ENCODE measurements around the gene HK3. TPM values are rescaled to one million over a fixed set of nuclear protein-coding genes. Genes with fewer than 3 reads are reported as not detected.
A peak's percentile ranks its signal among the peaks of the same experiment; 100 is the strongest.

The HK3 gene
- polyA plus RNA-seq, 2 of the 4 experiments (the other 2 are of a cell fraction) = 0.04 to 0.12 TPM

DNA sequence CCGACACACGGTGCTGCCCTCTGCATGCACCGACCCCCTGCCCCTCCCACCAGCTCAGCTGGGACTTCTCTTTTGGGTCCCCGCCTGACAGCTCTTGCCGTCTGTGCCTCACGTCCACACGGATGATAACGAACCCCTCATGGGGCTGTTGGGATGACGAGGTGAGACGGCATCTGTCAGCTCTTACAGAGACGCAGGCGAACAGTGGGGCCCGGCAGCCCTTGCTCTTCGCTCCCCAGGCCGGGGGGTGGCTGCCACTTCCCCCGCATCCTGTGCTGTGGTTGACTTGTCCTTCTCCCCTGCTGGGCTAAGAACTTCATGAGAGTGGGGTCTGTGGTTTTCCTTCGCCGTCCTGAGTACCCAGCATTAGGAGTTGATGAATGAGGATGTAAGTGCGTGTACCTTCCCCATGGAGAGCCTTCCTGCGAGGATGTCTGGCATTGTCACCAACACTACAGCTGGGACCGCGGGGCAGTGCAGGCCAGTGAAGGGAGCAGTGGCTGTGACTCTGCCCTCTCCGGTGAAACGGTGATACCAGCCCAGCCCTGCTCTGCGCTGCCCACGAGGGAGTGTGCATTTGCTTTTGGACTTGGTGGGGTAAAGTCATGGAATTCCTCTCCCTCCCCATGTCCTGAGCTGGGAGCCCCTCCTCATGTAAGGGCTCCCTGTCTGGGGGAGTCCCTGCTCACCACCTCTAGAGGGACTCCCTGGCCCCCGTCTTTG lies 23.2 kb downstream of the HK3 start:
- Histone ChIP-seq H3K27ac (no peak overlapping the region), H3K4me2 (no peak overlapping the region), H3K9me3 (no peaks in the 10 kb centered on the region), H3K4me1 (no peaks in the 10 kb centered on the region), H3K4me3 (no peak overlapping the region)
- ATAC-seq (peak in 1 of 2 experiments; percentile 24; a peak in 4 of 6 replicates), FAIRE-seq (no peak), DNase-seq (ENCODE audit: low read depth in 1 of 2, low spot score in 1 of 2) (no peak)
- 51% methylated on average over 23 of the region's 27 CpGs for WGBS (ENCODE audit: missing lambda C conversion rate)
- POLR2A ChIA-PET = no interaction called here
- no peak for TF ChIP-seq HOXB5 (CRISPR knock-in tag; IDR thresholded peaks at IDR 0.05)
- CTCF ChIA-PET = interaction anchor here (1.0 to 3.3 kb wide), 4 partner anchors 48 to 218 kb away, joined by 3 to 19 read pairs (median 4); no protein-coding TSS in a partner anchor

DNA sequence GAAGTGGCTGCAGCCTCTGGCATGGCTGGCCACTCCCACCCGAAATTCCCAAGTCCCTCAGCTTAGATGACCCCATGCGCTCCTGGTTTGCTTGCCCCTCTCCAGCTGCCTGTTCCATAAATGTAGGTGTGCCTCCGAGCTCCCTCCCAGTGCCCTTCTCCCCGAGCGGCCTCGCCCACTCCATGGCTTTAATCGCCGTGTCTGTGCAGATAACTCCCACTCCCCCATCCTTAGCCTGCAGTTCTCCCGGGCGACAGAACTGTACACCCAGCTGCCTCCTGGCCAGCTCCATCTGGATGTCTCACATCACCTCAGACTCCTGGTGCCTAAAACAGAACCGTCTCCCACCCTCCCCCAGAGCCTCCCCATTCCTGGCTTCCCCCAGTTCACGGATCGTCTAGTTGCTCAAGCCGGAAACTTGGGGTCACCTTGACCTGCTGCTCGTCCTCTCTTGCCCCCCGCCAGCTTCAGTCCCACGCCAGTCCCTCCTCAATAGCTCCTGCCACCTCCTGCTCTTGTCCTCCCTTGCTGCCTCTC lies 24.1 kb downstream of the HK3 start:
- ATAC-seq (peak in 1 of 2 experiments; percentile 16; a peak in 2 of 6 replicates), FAIRE-seq (no peak), DNase-seq (ENCODE audit: low read depth in 1 of 2, low spot score in 1 of 2) (no peak)
- H3K27ac ChIP-seq = no peak overlapping the region
- H3K4me1 ChIP-seq = 0 out of 3 replicates have a peak, but pooled peaks cover 3% of the 10 kb centered on the region
- no peak overlapping the region for H3K4me2 ChIP-seq
- H3K9me3 ChIP-seq = no peaks in the 10 kb centered on the region
- H3K4me3 ChIP-seq = no peak overlapping the region
- ChIA-PET POLR2A (no interaction called here), CTCF (interaction anchor here (1.0 to 3.3 kb wide), 3 partner anchors 49 to 214 kb away, joined by 3 to 19 read pairs (median 4); no protein-coding TSS in a partner anchor)
- TF ChIP-seq EP300 (IDR thresholded peaks at IDR 0.05) = no peak
- TF ChIP-seq RARB (CRISPR knock-in tag; IDR thresholded peaks at IDR 0.05) = no peak
- no peak for TF ChIP-seq RCOR1 (IDR thresholded peaks at IDR 0.05; ENCODE audit: low read depth, low read length)
- TF ChIP-seq KDM5A (IDR thresholded peaks at IDR 0.05) = no peak
- TF ChIP-seq POLR2A (IDR thresholded peaks at IDR 0.05; ENCODE audit: low read length) = no peak
- no peak for TF ChIP-seq FOXS1 (CRISPR knock-in tag; IDR thresholded peaks at IDR 0.05)
- no peak for TF ChIP-seq SMC3 (IDR thresholded peaks at IDR 0.05)
- no peak for TF ChIP-seq HDAC2 (IDR thresholded peaks at IDR 0.05)
- WGBS (ENCODE audit: missing lambda C conversion rate) = 52% methylated on average over 17 of the region's 17 CpGs

DNA sequence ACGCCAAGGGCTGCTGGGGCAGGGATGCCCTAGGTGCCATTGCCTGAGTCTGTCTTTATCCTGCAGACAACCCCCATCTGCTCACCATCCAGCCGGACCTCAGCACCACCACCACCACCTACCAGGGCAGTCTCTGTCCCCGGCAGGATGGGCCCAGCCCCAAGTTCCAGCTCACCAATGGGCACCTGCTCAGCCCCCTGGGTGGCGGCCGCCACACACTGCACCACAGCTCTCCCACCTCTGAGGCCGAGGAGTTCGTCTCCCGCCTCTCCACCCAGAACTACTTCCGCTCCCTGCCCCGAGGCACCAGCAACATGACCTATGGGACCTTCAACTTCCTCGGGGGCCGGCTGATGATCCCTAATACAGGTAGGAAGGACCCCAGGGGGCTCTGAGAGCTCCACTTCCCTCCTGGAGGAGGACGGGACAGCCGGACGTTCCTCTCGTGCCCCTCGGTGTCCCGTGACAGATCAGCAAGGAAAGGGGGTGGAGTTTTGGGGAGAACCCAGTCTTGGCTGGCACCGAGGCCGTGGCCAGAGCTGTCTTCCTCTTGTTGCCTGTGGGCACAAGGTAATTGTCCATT lies 24.9 kb downstream of the HK3 start:
- Histone ChIP-seq H3K4me3 (no peak overlapping the region), H3K4me1 (0 out of 3 replicates have a peak, but pooled peaks cover 8% of the 10 kb centered on the region), H3K9me3 (no peaks in the 10 kb centered on the region), H3K27ac (no peak overlapping the region), H3K4me2 (no peak overlapping the region)
- DNase-seq (ENCODE audit: low read depth in 1 of 2, low spot score in 1 of 2) (no peak), FAIRE-seq (no peak), ATAC-seq (no peak)
- ChIA-PET POLR2A (no interaction called here), CTCF (interaction anchor here (1.1 to 3.3 kb wide), 6 partner anchors 8 to 237 kb away, joined by 3 to 19 read pairs (median 4); no protein-coding TSS in a partner anchor)
- no peak for TF ChIP-seq SMC3 (IDR thresholded peaks at IDR 0.05)
- no peak for TF ChIP-seq RFX5 (IDR thresholded peaks at IDR 0.05)
- no peak for TF ChIP-seq JUN (IDR thresholded peaks at IDR 0.05)
- TF ChIP-seq, protein P1, sequence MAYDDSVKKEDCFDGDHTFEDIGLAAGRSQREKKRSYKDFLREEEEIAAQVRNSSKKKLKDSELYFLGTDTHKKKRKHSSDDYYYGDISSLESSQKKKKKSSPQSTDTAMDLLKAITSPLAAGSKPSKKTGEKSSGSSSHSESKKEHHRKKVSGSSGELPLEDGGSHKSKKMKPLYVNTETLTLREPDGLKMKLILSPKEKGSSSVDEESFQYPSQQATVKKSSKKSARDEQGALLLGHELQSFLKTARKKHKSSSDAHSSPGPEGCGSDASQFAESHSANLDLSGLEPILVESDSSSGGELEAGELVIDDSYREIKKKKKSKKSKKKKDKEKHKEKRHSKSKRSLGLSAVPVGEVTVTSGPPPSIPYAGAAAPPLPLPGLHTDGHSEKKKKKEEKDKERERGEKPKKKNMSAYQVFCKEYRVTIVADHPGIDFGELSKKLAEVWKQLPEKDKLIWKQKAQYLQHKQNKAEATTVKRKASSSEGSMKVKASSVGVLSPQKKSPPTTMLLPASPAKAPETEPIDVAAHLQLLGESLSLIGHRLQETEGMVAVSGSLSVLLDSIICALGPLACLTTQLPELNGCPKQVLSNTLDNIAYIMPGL (CRISPR knock-in tag; IDR thresholded peaks at IDR 0.05; ENCODE audit: borderline replicate concordance) = no peak
- no peak for TF ChIP-seq KDM5A (IDR thresholded peaks at IDR 0.05)
- TF ChIP-seq, protein P2, sequence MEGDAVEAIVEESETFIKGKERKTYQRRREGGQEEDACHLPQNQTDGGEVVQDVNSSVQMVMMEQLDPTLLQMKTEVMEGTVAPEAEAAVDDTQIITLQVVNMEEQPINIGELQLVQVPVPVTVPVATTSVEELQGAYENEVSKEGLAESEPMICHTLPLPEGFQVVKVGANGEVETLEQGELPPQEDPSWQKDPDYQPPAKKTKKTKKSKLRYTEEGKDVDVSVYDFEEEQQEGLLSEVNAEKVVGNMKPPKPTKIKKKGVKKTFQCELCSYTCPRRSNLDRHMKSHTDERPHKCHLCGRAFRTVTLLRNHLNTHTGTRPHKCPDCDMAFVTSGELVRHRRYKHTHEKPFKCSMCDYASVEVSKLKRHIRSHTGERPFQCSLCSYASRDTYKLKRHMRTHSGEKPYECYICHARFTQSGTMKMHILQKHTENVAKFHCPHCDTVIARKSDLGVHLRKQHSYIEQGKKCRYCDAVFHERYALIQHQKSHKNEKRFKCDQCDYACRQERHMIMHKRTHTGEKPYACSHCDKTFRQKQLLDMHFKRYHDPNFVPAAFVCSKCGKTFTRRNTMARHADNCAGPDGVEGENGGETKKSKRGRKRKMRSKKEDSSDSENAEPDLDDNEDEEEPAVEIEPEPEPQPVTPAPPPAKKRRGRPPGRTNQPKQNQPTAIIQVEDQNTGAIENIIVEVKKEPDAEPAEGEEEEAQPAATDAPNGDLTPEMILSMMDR (IDR thresholded peaks at IDR 0.05) = no peak
- TF ChIP-seq, protein P3, sequence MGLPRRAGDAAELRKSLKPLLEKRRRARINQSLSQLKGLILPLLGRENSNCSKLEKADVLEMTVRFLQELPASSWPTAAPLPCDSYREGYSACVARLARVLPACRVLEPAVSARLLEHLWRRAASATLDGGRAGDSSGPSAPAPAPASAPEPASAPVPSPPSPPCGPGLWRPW (IDR thresholded peaks at IDR 0.05) = no peak
- WGBS (ENCODE audit: missing lambda C conversion rate) = 53% methylated on average over 19 of the region's 20 CpGs
